Prostate gland (tissue), 2 donors: ENCODE measurements around the gene LCTL. TPM values are rescaled to one million over a fixed set of nuclear protein-coding genes. Genes with fewer than 3 reads are reported as not detected.

Experiments used
- DNase-seq: peaks from one replicate; pipeline ENCODE4 v3.0.0-alpha.2; 2019; ENCODE audit warnings: low spot score
- H3K27ac ChIP-seq, 2 donors: fragments of 200-600 bp; sonication (generic); 2 replicates each; pipeline ENCODE4 v1.5.1; 2017 to 2019
- H3K27me3 ChIP-seq: fragments of 200-600 bp; sonication (generic); replicated peaks from 2 replicates; pipeline ENCODE4 v1.5.1; 2019; ENCODE audit not compliant: insufficient read depth
- H3K36me3 ChIP-seq, 2 donors: fragments of 200-600 bp; sonication (generic); 1 replicate in 1 of 2; 2 replicates in 1 of 2; pipeline versions ENCODE4 v1.5.1 to v1.8.1; 2017 to 2019
- H3K4me1 ChIP-seq: fragments of 200-600 bp; sonication (generic); replicated peaks from 2 replicates; pipeline ENCODE4 v1.5.1; 2019
- H3K4me3 ChIP-seq, 2 donors: fragments of 200-600 bp; sonication (generic); 2 replicates each; pipeline ENCODE4 v1.5.1; 2017 to 2019
- H3K9me3 ChIP-seq: fragments of 200-600 bp; sonication (generic); 2 replicates; pipeline ENCODE4 v1.5.1; 2017
- CTCF ChIP-seq, 4 experiments: fragments of 200-600 bp in 2 of 4; fragments of 450-650 bp in 2 of 4; sonication (generic) in 2 of 4; IDR thresholded peaks; 1 replicate in 3 of 4; 2 replicates in 1 of 4; pipeline ENCODE4 v1.5.1; 2016 to 2019; ENCODE audit warnings: antibody characterized with exemption in 4 of 4, mild to moderate bottlenecking in 2 of 4, moderate library complexity in 2 of 4
- POLR2A ChIP-seq: fragments of 450-650 bp; IDR thresholded peaks from one replicate; pipeline ENCODE4 v1.6.1; 2016; ENCODE audit warnings: antibody characterized with exemption, mild to moderate bottlenecking
- POLR2AphosphoS5 ChIP-seq: sonication (generic); formaldehyde crosslinking; IDR thresholded peaks from one replicate; pipeline ENCODE4 v1.6.1; 2017; ENCODE audit warnings: antibody characterized with exemption
- WGBS: methylation state at CpG from one replicate; pipeline ENCODE4 v1.1.5; 2018; 5-methylcytosine and 5-hydroxymethylcytosine counted together
- intact Hi-C: fragments of 100-400 bp; cut with DNase I; formaldehyde crosslinking; loops from one replicate; pipeline ENCODE4 v1.14.2; 2022
- total RNA-seq, 2 donors: library from RNA; depleted of rRNA; stranded (reverse); fragments of >200 nt; gene quantifications; one replicate each; pipeline ENCODE4 v1.1.0, GENCODE V29; 2016

The LCTL gene
- total RNA-seq, 2 donors from 2014 or later: not detected

DNA sequence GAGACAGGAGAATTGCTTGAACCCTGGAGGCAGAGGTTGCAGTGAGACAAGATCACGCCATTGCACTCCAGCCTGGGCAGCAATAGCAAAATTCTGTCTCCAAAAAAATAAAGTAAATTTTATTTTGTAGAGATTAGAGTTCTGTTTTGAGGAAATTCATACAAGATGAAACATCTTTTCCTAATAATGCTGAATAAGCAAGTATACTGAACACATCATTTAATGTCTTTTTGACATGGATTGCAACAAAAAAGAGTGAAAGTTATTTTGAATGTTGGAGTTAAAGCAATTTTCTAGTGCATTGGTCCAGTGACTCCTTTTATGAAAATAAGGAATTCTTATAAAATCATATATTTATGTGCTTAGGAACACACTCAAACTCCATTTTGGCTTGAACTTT is 20.5 kb downstream of the LCTL start:
- no peak overlapping the region for H3K4me3 ChIP-seq
- no peaks in the 10 kb centered on the region for H3K9me3 ChIP-seq
- no peaks in the 10 kb centered on the region for H3K4me1 ChIP-seq
- H3K36me3 ChIP-seq: no peaks in the 10 kb centered on the region
- TF ChIP-seq POLR2AphosphoS5: no peak
- TF ChIP-seq POLR2A: no peak
- TF ChIP-seq CTCF (IDR thresholded peaks at IDR 0.05): no peak
- WGBS: 91% methylated on average over 1 of the region's 1 CpG
- intact Hi-C loops: no loop called here
- no peak overlapping the region for H3K27ac ChIP-seq
- no peak for DNase-seq
- H3K27me3 ChIP-seq: no peaks in the 10 kb centered on the region

DNA sequence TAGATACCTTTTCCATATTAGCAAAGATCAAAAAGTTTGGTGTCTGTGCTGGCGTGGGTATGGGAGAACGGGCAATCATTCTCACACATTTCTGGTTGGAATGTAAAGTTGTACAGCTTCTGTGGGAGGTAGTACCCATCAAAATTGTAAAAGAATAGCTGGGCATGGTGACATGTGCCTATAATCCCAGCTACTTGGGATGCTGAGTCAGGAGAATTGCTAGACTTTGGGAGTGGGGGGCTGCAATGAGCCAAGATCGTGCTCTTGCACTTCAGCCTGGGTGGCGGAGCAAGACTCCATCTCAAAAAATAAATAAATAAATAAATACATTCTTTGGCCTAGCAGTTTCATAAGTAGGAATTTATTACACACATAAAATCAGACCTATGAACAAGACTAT is 22.9 kb downstream of the LCTL start:
- H3K27ac ChIP-seq: no peak overlapping the region
- no peak for DNase-seq
- no peak for TF ChIP-seq POLR2A
- TF ChIP-seq CTCF (IDR thresholded peaks at IDR 0.05): no peak
- TF ChIP-seq POLR2AphosphoS5: no peak
- H3K27me3 ChIP-seq: no peaks in the 10 kb centered on the region
- H3K9me3 ChIP-seq: no peaks in the 10 kb centered on the region
- no peaks in the 10 kb centered on the region for H3K36me3 ChIP-seq
- no peaks in the 10 kb centered on the region for H3K4me1 ChIP-seq
- WGBS: 98% methylated on average over 4 of the region's 4 CpGs
- intact Hi-C loops: no loop called here
- H3K4me3 ChIP-seq: no peak overlapping the region

GRCh38 chr15:66535056-66535455 is 30.7 kb downstream of the LCTL start:
- Histone ChIP-seq H3K9me3 (no peaks in the 10 kb centered on the region), H3K27me3 (no peaks in the 10 kb centered on the region), H3K4me1 (no peaks in the 10 kb centered on the region), H3K36me3 (no peaks in the 10 kb centered on the region), H3K4me3 (no peak overlapping the region), H3K27ac (no peak overlapping the region)
- no peak for DNase-seq
- intact Hi-C loops: no loop called here
- no peak for TF ChIP-seq CTCF (IDR thresholded peaks at IDR 0.05)
- no peak for TF ChIP-seq POLR2AphosphoS5
- TF ChIP-seq POLR2A: no peak
- WGBS: 98% methylated on average over 9 of the region's 9 CpGs

- WGBS: 71% methylated on average over 4 of the region's 4 CpGs
- no peaks in the 10 kb centered on the region for H3K27me3 ChIP-seq
- TF ChIP-seq POLR2A (no peak), POLR2AphosphoS5 (no peak), CTCF (IDR thresholded peaks at IDR 0.05) (no peak)
- H3K36me3 ChIP-seq: no peaks in the 10 kb centered on the region
- intact Hi-C loops: no loop called here
- H3K4me3 ChIP-seq: no peak overlapping the region
- H3K4me1 ChIP-seq: no peaks in the 10 kb centered on the region
- H3K27ac ChIP-seq: no peak overlapping the region
- no peak for DNase-seq
- no peaks in the 10 kb centered on the region for H3K9me3 ChIP-seq
Observed at GRCh38 chr15:66524838-66525237, 41.0 kb downstream of the LCTL start.

DNA sequence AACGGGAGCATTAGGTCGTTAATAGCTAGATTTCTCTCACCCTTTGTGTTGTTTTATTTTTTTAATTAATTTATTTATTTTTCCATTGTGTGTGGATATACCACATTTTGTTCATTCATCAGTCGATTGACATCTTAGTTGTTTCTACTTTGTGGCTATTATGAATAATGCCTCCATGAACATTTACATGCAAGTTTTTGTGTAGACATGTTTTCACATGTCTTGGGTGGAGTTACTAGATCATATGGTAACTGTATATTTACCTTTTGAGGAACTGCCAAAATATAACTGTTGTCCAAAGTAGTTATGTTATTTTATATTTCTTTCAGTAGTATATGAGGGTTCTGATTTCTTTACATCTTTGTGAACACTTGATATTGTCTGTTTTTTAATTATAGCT is 41.9 kb downstream of the LCTL start:
- intact Hi-C loops: no loop called here
- 89% methylated on average over 3 of the region's 3 CpGs for WGBS
- TF ChIP-seq CTCF (IDR thresholded peaks at IDR 0.05) (no peak), POLR2AphosphoS5 (no peak), POLR2A (no peak)
- H3K36me3 ChIP-seq: no peaks in the 10 kb centered on the region
- H3K27me3 ChIP-seq: no peaks in the 10 kb centered on the region
- no peaks in the 10 kb centered on the region for H3K9me3 ChIP-seq
- H3K27ac ChIP-seq: no peak overlapping the region
- H3K4me1 ChIP-seq: no peaks in the 10 kb centered on the region
- H3K4me3 ChIP-seq: no peak overlapping the region
- no peak for DNase-seq
